ENCODE results near the gene RAD54L. TPM values are rescaled to one million over a fixed set of nuclear protein-coding genes. Genes with fewer than 3 reads are reported as not detected.
"Not testable (repeated sequence)": the region's sequence is repeated elsewhere in the genome, so short reads cannot be mapped to it uniquely, and the experiment has no call there.

Gene RAD54L
- total RNA-seq, 1 experiment from 2014 or later = 10.3 TPM

GRCh38 chr1:46303038-46303871, 55.7 kb downstream of the RAD54L start, which contains the start of the genes LRRC41 and UQCRH:
TSS of gene LRRC41 (minus strand) at chr1:46303616. CDS start at chr1:46303322, 294 bp downstream.
TSS of gene UQCRH (plus strand) at chr1:46303698. CDS start at chr1:46303767, 69 bp downstream.
- peak; percentile 97 to 98 for DNase-seq (ENCODE audit: low read depth in 1 of 2, low spot score in 2 of 2)
- Histone ChIP-seq H3K36me3 (peaks cover 46% of the 10 kb centered on the region), H3K4me1 (replicated peaks) (peaks cover 18% of the 10 kb centered on the region), H3K9me3 (replicated peaks) (no peaks in the 10 kb centered on the region), H3K27me3 (replicated peaks) (no peaks in the 10 kb centered on the region), H3K27ac (peak within 1 kb of the TSS; percentile 98), H3K4me3 (peak within 1 kb of the TSS; percentile 92)

DNA sequence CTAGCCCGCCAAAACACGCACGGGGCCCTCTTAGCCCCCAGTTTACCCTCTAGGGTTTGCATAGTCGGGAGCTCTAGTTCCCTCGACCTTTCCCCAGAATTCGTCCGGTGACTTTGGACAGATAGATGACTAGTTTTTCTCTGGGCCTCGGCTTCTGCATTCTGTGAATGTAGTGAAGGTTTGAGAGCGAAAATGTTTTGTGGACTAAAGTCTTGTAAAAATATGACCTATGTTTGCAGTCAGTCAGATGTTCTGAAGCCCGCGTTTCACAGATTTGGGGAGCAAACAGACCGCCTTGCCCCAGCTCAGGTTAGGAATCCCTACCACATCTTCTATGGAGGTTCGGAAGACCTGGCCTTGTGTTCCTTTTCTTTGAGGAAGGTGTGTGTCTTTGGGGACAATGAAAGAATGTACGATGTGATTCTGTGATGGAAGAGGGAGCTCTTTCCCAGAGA, 56.3 kb downstream of the RAD54L start:
- H3K27me3 ChIP-seq (replicated peaks) = no peaks in the 10 kb centered on the region
- peak overlapping the region; percentile 98 for H3K27ac ChIP-seq
- H3K36me3 ChIP-seq = peaks cover 43% of the 10 kb centered on the region
- peak overlapping the region; percentile 92 for H3K4me3 ChIP-seq
- H3K9me3 ChIP-seq (replicated peaks) = no peaks in the 10 kb centered on the region
- DNase-seq (ENCODE audit: low read depth in 1 of 2, low spot score in 2 of 2) = no peak
- H3K4me1 ChIP-seq (replicated peaks) = peaks cover 18% of the 10 kb centered on the region

GRCh38 chr1:46306159-46306530, 58.6 kb downstream of the RAD54L start:
- Histone ChIP-seq H3K27me3 (replicated peaks) (no peaks in the 10 kb centered on the region), H3K9me3 (replicated peaks) (no peaks in the 10 kb centered on the region), H3K4me1 (replicated peaks) (peaks cover 8% of the 10 kb centered on the region), H3K27ac (no peak overlapping the region), H3K36me3 (peaks cover 50% of the 10 kb centered on the region), H3K4me3 (no peak overlapping the region)
- no peak for DNase-seq (ENCODE audit: low read depth in 1 of 2, low spot score in 2 of 2)

DNA sequence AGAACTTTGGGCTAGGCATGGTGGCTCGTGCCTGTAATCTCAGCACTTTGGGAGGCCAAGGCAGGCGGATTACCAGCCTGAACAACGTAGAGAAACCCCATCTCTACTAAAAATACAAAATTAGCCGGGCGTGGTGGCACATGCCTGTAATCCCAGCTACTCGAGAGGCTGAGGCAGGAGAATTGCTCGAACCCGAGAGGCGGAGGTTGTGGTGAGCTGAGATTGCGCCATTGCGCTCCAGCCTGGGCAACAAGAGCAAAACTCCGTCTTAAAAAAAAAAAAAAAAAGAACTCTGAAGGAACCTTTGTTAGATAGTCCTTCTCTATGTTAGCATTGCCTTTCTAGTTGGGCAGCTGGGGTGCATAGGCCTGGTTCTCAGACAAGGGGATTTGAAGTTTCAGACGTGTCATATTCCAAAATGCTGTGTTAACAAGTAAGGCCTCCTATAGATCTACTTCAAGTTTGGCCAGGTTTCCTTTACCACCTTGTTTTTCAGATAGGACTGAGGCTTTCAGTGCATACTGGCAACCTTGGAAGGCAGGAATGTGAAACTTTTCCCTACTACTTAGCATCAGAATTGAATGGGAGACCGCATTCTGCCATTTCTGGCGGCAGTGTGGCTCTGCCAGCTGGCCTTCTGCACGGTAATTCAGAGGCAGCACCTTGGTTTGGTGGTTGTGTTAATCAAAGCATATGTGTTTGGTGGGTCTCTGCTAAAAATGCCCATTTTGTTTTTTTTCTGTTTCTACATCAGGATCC, 62.0 kb downstream of the RAD54L start:
- Histone ChIP-seq H3K27ac (no peak overlapping the region), H3K9me3 (replicated peaks) (no peaks in the 10 kb centered on the region), H3K36me3 (peaks cover 67% of the 10 kb centered on the region), H3K4me3 (no peak overlapping the region), H3K27me3 (replicated peaks) (no peaks in the 10 kb centered on the region), H3K4me1 (replicated peaks) (peaks cover 3% of the 10 kb centered on the region; the same call in 1 of the 2 replicates)
- no peak for DNase-seq (ENCODE audit: low read depth in 1 of 2, low spot score in 2 of 2)

- Histone ChIP-seq H3K36me3 (peaks cover 72% of the 10 kb centered on the region), H3K4me3 (no peak overlapping the region), H3K27ac (no peak overlapping the region), H3K4me1 (replicated peaks) (no peaks in the 10 kb centered on the region), H3K9me3 (replicated peaks) (no peaks in the 10 kb centered on the region), H3K27me3 (replicated peaks) (no peaks in the 10 kb centered on the region)
- no peak for DNase-seq (ENCODE audit: low read depth in 1 of 2, low spot score in 2 of 2)
These were observed 62.8 kb downstream of the RAD54L start for GRCh38 chr1:46310321-46310720.

DNA sequence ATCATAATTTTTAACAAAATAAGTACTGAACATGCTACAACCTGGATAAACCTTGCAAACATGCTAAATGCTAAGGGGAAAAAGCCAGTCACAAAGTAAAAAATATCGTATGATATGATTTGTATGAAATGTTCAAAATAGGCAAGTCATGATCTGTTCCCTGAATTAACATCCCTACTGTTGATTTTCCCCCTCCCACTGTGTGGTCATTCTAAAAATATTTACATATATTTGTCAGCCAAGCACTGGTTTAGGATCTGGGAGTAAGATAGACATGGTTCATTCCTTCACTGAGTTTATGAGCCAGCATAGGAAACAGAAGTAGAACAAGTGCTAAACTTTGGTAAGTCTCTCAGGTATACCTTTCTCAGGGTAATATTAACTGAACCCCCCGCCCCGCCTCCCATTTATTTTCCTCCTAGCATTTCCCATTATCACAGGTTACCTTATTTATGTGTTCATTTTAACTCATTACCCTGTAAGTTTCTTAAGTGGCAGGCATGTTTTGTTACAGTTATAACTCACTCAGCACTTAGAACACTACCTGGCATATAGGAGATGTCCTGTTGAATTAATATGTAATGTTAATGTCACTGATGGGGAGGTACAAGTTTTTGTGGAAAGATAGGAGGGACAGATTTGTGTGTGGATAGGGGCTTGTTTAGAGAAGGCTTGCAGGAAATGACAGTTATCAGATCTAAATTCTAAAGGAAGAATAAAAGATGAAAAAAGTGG, 68.3 kb downstream of the RAD54L start:
- Histone ChIP-seq H3K27ac (no peak overlapping the region), H3K36me3 (peaks cover 63% of the 10 kb centered on the region), H3K4me3 (no peak overlapping the region), H3K9me3 (replicated peaks) (no peaks in the 10 kb centered on the region), H3K27me3 (replicated peaks) (no peaks in the 10 kb centered on the region), H3K4me1 (replicated peaks) (no peaks in the 10 kb centered on the region)
- no peak for DNase-seq (ENCODE audit: low read depth in 1 of 2, low spot score in 2 of 2)

DNA sequence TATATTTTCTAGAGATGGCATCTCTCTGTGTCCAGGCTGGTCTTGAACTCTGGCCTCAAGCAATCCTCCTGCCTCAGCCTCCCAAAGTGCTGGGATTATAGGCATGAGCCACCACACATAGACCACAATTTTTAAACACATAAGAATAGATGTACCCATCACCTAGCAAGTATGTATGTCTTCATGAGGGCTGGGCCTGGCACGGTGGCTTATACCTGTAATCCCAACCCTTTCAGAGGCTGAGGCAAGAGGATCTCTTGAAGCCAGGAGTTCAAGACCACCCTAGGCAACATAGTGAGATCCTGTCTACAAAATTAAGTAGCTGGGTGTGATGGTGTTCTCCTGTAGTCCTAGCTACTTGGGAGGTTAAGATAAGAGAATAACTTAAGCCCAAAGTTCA, 69.8 kb downstream of the RAD54L start:
- no peak for DNase-seq (ENCODE audit: low read depth in 1 of 2, low spot score in 2 of 2)

GRCh38 chr1:46319301-46319700, 71.7 kb downstream of the RAD54L start:
- not testable (repeated sequence) for H3K27ac ChIP-seq; H3K4me3 ChIP-seq; H3K4me1 ChIP-seq (replicated peaks); DNase-seq (ENCODE audit: low read depth in 1 of 2, low spot score in 2 of 2); H3K9me3 ChIP-seq (replicated peaks); H3K27me3 ChIP-seq (replicated peaks)
- peaks cover 31% of the 10 kb centered on the region for H3K36me3 ChIP-seq

More for the DNA sequence above, 69.8 kb downstream of the RAD54L start:
- H3K4me1 ChIP-seq (replicated peaks) = no peaks in the 10 kb centered on the region
- H3K27me3 ChIP-seq (replicated peaks) = no peaks in the 10 kb centered on the region
- no peaks in the 10 kb centered on the region for H3K9me3 ChIP-seq (replicated peaks)
- no peak overlapping the region for H3K27ac ChIP-seq
- no peak overlapping the region for H3K4me3 ChIP-seq
- peaks cover 49% of the 10 kb centered on the region for H3K36me3 ChIP-seq

DNA sequence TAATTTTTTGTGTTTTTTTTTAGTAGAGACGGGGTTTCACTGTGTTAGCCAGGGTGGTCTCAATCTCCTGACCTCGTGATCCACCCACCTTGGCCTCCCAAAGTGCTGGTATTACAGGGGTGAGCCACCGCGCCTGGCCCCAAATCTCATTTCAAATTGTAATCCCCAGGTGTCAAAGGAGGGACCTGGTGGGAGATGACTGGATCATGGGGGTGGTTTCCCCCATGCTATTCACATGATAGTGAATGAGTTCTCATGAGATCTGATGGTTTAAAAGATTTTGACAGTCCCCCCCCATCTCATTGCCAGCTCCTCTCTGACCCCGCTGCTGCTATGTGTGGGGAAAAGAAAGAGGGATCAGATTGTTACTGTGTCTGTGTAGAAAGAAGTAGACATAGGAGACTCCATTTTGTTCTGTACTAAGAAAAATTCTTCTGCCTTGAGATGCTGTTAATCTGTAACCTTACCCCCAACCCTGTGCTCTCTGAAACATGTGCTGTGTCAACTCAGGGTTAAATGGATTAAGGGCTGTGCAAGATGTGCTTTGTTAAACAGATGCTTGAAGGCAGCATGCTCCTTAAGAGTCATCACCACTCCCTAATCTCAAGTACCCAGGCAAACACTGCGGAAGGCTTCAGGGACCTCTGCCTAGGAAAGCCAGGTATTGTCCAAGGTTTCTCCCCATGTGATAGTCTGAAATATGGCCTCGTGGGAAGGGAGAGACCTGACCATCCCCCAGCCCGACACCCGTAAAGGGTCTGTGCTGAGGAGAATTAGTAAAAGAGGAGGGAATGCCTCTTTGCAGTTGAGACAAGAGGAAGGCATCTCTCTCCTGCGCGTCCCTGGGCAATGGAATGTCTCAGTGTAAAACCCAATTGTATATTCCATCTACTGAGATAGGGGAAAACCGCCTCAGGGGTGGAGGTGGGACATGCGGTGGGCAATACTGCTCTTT, 72.7 kb downstream of the RAD54L start:
- not testable (repeated sequence) for H3K9me3 ChIP-seq (replicated peaks); H3K4me1 ChIP-seq (replicated peaks); H3K27ac ChIP-seq; H3K4me3 ChIP-seq; H3K27me3 ChIP-seq (replicated peaks); DNase-seq (ENCODE audit: low read depth in 1 of 2, low spot score in 2 of 2)
- H3K36me3 ChIP-seq = peaks cover 23% of the 10 kb centered on the region

GRCh38 chr1:46322191-46322590, 74.6 kb downstream of the RAD54L start:
- H3K4me1 ChIP-seq (replicated peaks); H3K9me3 ChIP-seq (replicated peaks); H3K36me3 ChIP-seq; H3K27ac ChIP-seq; DNase-seq (ENCODE audit: low read depth in 1 of 2, low spot score in 2 of 2); H3K27me3 ChIP-seq (replicated peaks); H3K4me3 ChIP-seq: not testable (repeated sequence)

DNA sequence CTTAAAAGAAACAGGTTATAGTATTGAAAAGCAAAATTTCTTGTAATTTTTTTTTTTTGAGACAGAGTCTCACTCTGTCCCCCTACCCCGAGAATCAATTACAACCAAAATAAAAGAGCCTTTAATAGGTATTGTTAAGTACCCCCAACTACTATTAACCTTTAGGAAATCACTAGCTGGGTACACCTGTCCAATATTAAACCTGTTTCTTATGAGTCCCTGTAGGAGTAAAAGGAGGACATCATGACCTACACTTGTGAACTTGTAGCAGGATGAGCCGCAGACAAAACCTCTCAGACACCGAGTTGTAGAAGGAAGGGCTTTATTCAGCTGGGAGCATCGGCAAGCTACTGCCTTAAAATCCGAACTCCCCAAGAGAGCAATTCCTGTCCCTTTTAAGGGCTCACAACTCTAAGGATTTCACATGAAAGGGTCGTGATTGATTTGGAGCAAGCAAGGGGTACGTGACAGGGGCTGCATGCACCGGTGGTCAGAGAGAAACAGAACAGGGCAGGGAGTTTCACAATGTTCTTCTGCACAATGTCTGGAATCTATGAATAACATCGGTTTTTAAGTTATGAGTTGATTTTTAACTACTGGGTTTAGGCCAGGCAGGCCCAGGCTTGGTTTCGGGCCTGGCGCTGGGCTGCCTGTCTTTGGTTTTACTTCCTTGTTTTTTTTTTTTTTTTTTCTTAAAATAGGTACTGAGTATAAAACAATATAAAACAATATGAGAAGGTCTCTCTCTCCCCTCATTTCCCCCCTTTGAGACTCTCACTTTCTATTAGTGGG, 77.9 kb downstream of the RAD54L start:
- not testable (repeated sequence) for H3K9me3 ChIP-seq (replicated peaks); H3K4me3 ChIP-seq; H3K4me1 ChIP-seq (replicated peaks); H3K27me3 ChIP-seq (replicated peaks); H3K27ac ChIP-seq; DNase-seq (ENCODE audit: low read depth in 1 of 2, low spot score in 2 of 2); H3K36me3 ChIP-seq
